HepG2 (cell line): Measurements from ENCODE around the gene DYSF. TPM values are rescaled to one million over a fixed set of nuclear protein-coding genes. Genes with fewer than 3 reads are reported as not detected.

Experiments
- BORCS8-MEF2B ChIP-seq: sonication (generic); formaldehyde crosslinking; IDR thresholded peaks from 2 replicates; pipeline ENCODE4 v1.8.0; 2022; ENCODE audit warnings: mild to moderate bottlenecking, missing genetic modification reagents
- CHCHD3 ChIP-seq: sonication (generic); formaldehyde crosslinking; IDR thresholded peaks from 2 replicates; pipeline ENCODE4 v1.8.0; 2022; ENCODE audit warnings: mild to moderate bottlenecking, missing genetic modification reagents, moderate library complexity
- NONO ChIP-seq, 2 experiments: fragments of 450-650 bp in 1 of 2; sonication (generic) in 1 of 2; formaldehyde crosslinking in 1 of 2; IDR thresholded peaks in 1 of 2; conservative IDR thresholded peaks in 1 of 2; 2 replicates each; pipeline versions ENCODE4 v1.6.1 to v1.8.0; 2017 to 2022; ENCODE audit warnings: mild to moderate bottlenecking in 1 of 2, missing genetic modification reagents in 1 of 2, moderate library complexity in 1 of 2
- POLR2G ChIP-seq: fragments of 200-400 bp; formaldehyde crosslinking; IDR thresholded peaks from 2 replicates; pipeline ENCODE4 v1.6.1; 2018; ENCODE audit warnings: mild to moderate bottlenecking, low read depth, low read length, moderate library complexity
- SRF ChIP-seq: IDR thresholded peaks from 2 replicates; pipeline ENCODE4 v1.6.1; 2011; ENCODE audit warnings: mild to moderate bottlenecking, low read depth, low read length, moderate library complexity
- TBX3 ChIP-seq: fragments of 450-650 bp; IDR thresholded peaks from 2 replicates; pipeline ENCODE4 v1.6.1; 2017; ENCODE audit warnings: antibody characterized with exemption, mild to moderate bottlenecking, inconsistent platforms, borderline replicate concordance
- TCF7 ChIP-seq: sonication (generic); IDR thresholded peaks from 2 replicates; pipeline ENCODE4 v1.6.1; 2016; ENCODE audit warnings: antibody characterized with exemption, low read depth
- YY1 ChIP-seq: IDR thresholded peaks from 2 replicates; pipeline ENCODE4 v1.6.1; 2011; ENCODE audit warnings: low read length, low read depth, moderate library complexity, mild to moderate bottlenecking; ENCODE audit not compliant: insufficient read depth, insufficient replicate concordance
- ZBTB38 ChIP-seq: sonication (generic); formaldehyde crosslinking; IDR thresholded peaks from 2 replicates; pipeline ENCODE4 v1.5.1; 2020; ENCODE audit warnings: mild to moderate bottlenecking, missing genetic modification reagents
- ZNF138 ChIP-seq: sonication (generic); formaldehyde crosslinking; IDR thresholded peaks from 2 replicates; pipeline ENCODE4 v1.5.0; 2020; ENCODE audit warnings: mild to moderate bottlenecking, low read depth, missing genetic modification reagents
- ZNF160 ChIP-seq: sonication (generic); formaldehyde crosslinking; IDR thresholded peaks from 2 replicates; pipeline ENCODE4 v1.8.0; 2022; ENCODE audit warnings: mild to moderate bottlenecking, inconsistent platforms, missing genetic modification reagents
- ZNF451 ChIP-seq: sonication (generic); formaldehyde crosslinking; IDR thresholded peaks from 2 replicates; pipeline ENCODE4 v1.5.0; 2020; ENCODE audit warnings: mild to moderate bottlenecking, missing genetic modification reagents
- ZNF607 ChIP-seq: sonication (generic); formaldehyde crosslinking; IDR thresholded peaks from 2 replicates; pipeline ENCODE4 v1.5.1; 2020; ENCODE audit warnings: missing genetic modification reagents, mild to moderate bottlenecking, borderline replicate concordance
- ZNF788 ChIP-seq: sonication (generic); formaldehyde crosslinking; IDR thresholded peaks from 2 replicates; pipeline ENCODE4 v1.5.0; 2020; ENCODE audit warnings: mild to moderate bottlenecking, missing genetic modification reagents, borderline replicate concordance
- ZNF839 ChIP-seq: sonication (generic); formaldehyde crosslinking; IDR thresholded peaks from 2 replicates; pipeline ENCODE4 v1.4.0; 2020; ENCODE audit warnings: missing genetic modification reagents, mild to moderate bottlenecking, borderline replicate concordance
- polyA plus RNA-seq, 8 experiments: library from polyadenylated mRNA; depleted of rRNA in 3 of 8; stranded (reverse) in 7 of 8; unstranded in 1 of 8; fragments of >200 nt; fragmentation: Illumina TruSeq in 4 of 8; extraction: Trizol in 4 of 8; gene quantifications; 2 replicates each; pipeline versions ENCODE4 v1.2.1 to v1.2.3, GENCODE V29; 2011 to 2016; ENCODE audit warnings: low read depth in 4 of 8, missing spikeins in 1 of 8, mixed read lengths in 1 of 8; ENCODE audit not compliant: insufficient read depth in 1 of 8
- total RNA-seq, 5 experiments: library from RNA; depleted of rRNA; stranded (reverse); fragments of >200 nt; fragmentation: Illumina TruSeq; extraction: Trizol; gene quantifications; 2 replicates each; pipeline ENCODE4 v1.2.3, GENCODE V29; 2016; ENCODE audit warnings: low read depth in 1 of 5
- TF ChIP-seq, protein P1 (sequence below): sonication (generic); formaldehyde crosslinking; IDR thresholded peaks from 2 replicates; pipeline ENCODE4 v1.4.0; 2020; ENCODE audit warnings: mild to moderate bottlenecking, low read depth, missing genetic modification reagents
- TF ChIP-seq, protein P2 (sequence below): IDR thresholded peaks from 2 replicates; pipeline ENCODE4 v1.6.1; 2016; ENCODE audit warnings: control low read depth
- TF ChIP-seq, protein P3 (sequence below): sonication (generic); formaldehyde crosslinking; IDR thresholded peaks from 2 replicates; pipeline ENCODE4 v1.4.0; 2020; ENCODE audit warnings: mild to moderate bottlenecking, missing genetic modification reagents
- TF ChIP-seq, protein P4 (sequence below): sonication (generic); formaldehyde crosslinking; IDR thresholded peaks from 2 replicates; pipeline ENCODE4 v1.5.1; 2020; ENCODE audit warnings: mild to moderate bottlenecking, missing genetic modification reagents, borderline replicate concordance

DYSF gene
- total and polyA plus RNA-seq, 2 of the 13 experiments (the other 11 are each of a cell fraction or from before 2014, with no cell fraction given), result 0.15 to 2.4 TPM

DNA sequence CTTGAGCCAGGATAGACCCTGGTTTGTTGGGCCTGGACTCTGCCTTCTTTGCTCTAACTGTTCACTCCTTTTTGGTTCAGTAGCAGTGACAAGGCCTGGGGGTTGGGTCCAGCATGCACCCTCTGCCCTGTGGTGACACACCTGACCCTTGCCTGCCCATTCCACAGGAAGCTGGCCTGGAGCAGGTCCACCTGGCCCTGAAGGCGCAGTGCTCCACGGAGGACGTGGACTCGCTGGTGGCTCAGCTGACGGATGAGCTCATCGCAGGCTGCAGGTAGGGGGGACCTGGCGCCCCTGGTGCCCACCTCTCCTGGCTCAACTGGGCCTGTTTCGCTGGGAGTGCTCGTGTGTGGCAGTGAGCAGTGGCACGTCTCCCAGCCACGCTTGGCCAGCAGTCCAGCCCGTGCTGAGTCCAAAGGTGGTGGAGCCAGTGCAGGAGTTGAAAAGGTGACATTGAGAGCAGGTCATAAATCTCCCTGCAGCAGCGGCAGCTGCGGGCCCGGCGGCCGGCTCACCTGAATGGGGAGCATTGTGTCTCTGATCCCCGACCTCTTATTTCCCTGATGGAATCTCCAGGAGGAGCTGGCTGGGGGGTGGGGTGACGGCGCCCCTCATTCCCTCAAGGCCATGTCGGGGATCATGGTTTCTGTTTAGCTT, 102.6 kb downstream of the DYSF start (continued):
- no peak for TF ChIP-seq TCF7
- TF ChIP-seq ZNF788 (CRISPR knock-in tag), result 0 out of 2 replicates have a peak, but pooled peaks have one; percentile 30
- TF ChIP-seq, protein P1, sequence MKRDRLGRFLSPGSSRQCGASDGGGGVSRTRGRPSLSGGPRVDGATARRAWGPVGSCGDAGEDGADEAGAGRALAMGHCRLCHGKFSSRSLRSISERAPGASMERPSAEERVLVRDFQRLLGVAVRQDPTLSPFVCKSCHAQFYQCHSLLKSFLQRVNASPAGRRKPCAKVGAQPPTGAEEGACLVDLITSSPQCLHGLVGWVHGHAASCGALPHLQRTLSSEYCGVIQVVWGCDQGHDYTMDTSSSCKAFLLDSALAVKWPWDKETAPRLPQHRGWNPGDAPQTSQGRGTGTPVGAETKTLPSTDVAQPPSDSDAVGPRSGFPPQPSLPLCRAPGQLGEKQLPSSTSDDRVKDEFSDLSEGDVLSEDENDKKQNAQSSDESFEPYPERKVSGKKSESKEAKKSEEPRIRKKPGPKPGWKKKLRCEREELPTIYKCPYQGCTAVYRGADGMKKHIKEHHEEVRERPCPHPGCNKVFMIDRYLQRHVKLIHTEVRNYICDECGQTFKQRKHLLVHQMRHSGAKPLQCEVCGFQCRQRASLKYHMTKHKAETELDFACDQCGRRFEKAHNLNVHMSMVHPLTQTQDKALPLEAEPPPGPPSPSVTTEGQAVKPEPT (CRISPR knock-in tag), result 0 out of 2 replicates have a peak, but pooled peaks have one; percentile 74
- no peak for TF ChIP-seq NONO (IDR thresholded peaks at IDR 0.05)
- 0 out of 2 replicates have a peak, but pooled peaks have one; percentile 20 for TF ChIP-seq NONO (CRISPR knock-in tag; conservative IDR thresholded peaks at IDR 0.05)
- TF ChIP-seq, protein P2, sequence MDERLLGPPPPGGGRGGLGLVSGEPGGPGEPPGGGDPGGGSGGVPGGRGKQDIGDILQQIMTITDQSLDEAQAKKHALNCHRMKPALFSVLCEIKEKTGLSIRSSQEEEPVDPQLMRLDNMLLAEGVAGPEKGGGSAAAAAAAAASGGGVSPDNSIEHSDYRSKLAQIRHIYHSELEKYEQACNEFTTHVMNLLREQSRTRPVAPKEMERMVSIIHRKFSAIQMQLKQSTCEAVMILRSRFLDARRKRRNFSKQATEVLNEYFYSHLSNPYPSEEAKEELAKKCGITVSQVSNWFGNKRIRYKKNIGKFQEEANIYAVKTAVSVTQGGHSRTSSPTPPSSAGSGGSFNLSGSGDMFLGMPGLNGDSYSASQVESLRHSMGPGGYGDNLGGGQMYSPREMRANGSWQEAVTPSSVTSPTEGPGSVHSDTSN (CRISPR knock-in tag), result peak; percentile 65
- peak; percentile 58 for TF ChIP-seq YY1
- TF ChIP-seq ZNF451, result peak; percentile 73; the same call in 1 of the 2 replicates
- no peak; the same call in 1 of the 2 replicates for TF ChIP-seq ZNF138 (CRISPR knock-in tag)
- peak; percentile 52; the same call in 1 of the 2 replicates for TF ChIP-seq ZNF607
- 0 out of 2 replicates have a peak, but pooled peaks have one; percentile 59 for TF ChIP-seq CHCHD3 (CRISPR knock-in tag)
- TF ChIP-seq TBX3, result peak; percentile 36; the same call in 1 of the 2 replicates
- TF ChIP-seq, protein P3, sequence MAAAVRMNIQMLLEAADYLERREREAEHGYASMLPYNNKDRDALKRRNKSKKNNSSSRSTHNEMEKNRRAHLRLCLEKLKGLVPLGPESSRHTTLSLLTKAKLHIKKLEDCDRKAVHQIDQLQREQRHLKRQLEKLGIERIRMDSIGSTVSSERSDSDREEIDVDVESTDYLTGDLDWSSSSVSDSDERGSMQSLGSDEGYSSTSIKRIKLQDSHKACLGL (CRISPR knock-in tag), result 0 out of 2 replicates have a peak, but pooled peaks have one; percentile 64
- TF ChIP-seq BORCS8-MEF2B (CRISPR knock-in tag), result 0 out of 2 replicates have a peak, but pooled peaks have one; percentile 43
- TF ChIP-seq ZNF839 (CRISPR knock-in tag), result peak; percentile 66; the same call in 1 of the 2 replicates
- no peak for TF ChIP-seq SRF
- TF ChIP-seq ZNF160 (CRISPR knock-in tag), result peak; percentile 60; the same call in 1 of the 2 replicates
- TF ChIP-seq, protein P4, sequence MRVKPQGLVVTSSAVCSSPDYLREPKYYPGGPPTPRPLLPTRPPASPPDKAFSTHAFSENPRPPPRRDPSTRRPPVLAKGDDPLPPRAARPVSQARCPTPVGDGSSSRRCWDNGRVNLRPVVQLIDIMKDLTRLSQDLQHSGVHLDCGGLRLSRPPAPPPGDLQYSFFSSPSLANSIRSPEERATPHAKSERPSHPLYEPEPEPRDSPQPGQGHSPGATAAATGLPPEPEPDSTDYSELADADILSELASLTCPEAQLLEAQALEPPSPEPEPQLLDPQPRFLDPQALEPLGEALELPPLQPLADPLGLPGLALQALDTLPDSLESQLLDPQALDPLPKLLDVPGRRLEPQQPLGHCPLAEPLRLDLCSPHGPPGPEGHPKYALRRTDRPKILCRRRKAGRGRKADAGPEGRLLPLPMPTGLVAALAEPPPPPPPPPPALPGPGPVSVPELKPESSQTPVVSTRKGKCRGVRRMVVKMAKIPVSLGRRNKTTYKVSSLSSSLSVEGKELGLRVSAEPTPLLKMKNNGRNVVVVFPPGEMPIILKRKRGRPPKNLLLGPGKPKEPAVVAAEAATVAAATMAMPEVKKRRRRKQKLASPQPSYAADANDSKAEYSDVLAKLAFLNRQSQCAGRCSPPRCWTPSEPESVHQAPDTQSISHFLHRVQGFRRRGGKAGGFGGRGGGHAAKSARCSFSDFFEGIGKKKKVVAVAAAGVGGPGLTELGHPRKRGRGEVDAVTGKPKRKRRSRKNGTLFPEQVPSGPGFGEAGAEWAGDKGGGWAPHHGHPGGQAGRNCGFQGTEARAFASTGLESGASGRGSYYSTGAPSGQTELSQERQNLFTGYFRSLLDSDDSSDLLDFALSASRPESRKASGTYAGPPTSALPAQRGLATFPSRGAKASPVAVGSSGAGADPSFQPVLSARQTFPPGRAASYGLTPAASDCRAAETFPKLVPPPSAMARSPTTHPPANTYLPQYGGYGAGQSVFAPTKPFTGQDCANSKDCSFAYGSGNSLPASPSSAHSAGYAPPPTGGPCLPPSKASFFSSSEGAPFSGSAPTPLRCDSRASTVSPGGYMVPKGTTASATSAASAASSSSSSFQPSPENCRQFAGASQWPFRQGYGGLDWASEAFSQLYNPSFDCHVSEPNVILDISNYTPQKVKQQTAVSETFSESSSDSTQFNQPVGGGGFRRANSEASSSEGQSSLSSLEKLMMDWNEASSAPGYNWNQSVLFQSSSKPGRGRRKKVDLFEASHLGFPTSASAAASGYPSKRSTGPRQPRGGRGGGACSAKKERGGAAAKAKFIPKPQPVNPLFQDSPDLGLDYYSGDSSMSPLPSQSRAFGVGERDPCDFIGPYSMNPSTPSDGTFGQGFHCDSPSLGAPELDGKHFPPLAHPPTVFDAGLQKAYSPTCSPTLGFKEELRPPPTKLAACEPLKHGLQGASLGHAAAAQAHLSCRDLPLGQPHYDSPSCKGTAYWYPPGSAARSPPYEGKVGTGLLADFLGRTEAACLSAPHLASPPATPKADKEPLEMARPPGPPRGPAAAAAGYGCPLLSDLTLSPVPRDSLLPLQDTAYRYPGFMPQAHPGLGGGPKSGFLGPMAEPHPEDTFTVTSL, result peak; percentile 58; the same call in 1 of the 2 replicates
- TF ChIP-seq POLR2G, result peak; percentile 43; the same call in 1 of the 2 replicates
- TF ChIP-seq ZBTB38 (CRISPR knock-in tag), result 0 out of 2 replicates have a peak, but pooled peaks have one; percentile 28
